Measurements from ENCODE around the gene C1QTNF1.
"Not testable (repeated sequence)": the region's sequence is repeated elsewhere in the genome, so short reads cannot be mapped to it uniquely, and the experiment has no call there.

C1QTNF1 gene

DNA sequence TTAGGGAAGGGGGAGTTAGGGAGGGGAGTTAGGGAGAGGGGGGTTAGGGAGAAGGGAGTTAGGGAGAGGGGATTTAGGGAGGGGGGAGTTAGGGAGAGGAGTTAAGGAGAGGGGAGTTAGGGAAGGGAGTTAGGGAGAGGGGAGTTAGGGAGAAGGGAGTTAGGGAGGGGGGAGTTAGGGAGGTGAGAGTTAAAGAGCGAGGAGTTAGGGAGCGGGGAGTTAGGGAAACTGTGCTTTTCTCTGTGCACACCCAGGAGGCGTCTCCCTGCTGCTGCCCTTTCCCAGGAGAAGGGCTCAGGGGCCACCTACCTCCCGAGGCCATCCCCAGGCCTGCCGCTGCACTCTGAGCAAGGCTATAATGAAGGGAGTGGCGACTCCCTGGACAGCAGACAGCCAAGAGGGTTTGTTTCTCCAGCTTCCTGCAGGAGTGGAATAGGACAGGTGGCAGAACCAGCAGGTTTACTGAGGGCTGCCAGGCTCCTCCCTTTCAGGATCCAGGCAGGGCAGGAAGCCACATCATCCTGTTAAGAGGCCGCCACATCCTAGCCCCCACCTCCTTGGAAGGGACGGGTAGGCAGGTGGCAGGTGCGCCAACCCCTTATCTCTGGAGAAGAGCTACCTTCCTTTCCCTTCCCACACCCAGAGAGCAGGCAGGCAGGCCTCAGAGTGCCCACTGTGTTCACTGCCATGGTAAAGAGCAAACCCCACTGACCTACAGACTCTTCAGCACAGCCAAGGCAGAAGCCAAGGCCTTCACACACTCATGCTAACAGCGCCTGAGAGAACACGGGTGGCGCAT, 18.7 kb upstream of the C1QTNF1 start:
- no peak for DNase-seq

DNA sequence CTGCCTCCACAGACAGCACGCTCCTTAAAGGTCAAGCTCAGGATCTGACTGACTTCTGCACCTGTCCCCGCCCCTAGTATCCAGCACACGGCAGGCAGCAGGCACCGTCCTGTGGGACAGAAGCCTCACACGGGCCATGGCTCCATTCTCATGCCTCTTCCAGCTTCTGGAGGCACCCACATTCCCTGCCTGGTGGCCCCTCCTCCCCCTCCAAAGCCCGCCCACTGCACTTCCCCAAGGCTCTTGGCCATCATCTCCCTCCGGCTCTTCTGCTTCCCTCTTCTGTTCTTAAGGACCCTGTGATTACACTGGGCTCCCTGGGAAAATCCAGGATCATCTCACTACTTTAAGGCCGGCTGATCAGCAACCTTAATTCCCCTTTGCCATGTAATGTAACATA, 17.9 kb upstream of the C1QTNF1 start:
- no peak for DNase-seq

DNA sequence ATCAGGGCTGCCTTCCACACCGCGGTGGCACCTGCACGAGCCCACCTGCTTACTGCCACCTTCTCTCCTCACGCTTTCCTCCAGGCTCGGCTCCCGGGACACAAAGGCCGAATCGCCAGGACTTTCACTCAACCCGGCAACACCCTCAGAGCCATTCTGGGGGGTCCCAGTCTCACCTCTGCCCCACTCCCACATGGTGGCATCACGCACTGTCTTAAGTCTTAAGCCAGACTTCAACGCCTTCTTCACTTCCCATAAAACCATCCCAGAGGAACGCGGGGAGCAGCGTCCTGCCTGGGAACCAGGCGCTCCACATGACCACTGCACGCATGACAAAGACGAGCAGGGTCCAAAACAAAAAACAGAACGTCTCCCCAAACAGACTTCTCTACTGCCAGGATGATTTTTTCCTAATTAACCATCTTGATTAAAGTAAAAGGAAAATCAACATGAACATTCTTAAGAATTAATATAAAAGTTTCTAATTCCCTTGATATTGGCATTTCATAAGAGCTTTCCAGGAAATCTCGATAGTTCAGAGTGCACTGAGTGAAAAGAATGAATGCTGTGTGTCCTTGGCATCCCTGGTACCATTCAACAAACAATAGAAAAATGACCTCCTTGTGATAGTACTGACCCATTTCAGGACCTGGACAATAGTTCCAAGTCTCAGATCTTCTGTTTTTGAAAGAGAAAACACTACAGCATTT, 17.0 kb upstream of the C1QTNF1 start:
- DNase-seq: no peak

DNA sequence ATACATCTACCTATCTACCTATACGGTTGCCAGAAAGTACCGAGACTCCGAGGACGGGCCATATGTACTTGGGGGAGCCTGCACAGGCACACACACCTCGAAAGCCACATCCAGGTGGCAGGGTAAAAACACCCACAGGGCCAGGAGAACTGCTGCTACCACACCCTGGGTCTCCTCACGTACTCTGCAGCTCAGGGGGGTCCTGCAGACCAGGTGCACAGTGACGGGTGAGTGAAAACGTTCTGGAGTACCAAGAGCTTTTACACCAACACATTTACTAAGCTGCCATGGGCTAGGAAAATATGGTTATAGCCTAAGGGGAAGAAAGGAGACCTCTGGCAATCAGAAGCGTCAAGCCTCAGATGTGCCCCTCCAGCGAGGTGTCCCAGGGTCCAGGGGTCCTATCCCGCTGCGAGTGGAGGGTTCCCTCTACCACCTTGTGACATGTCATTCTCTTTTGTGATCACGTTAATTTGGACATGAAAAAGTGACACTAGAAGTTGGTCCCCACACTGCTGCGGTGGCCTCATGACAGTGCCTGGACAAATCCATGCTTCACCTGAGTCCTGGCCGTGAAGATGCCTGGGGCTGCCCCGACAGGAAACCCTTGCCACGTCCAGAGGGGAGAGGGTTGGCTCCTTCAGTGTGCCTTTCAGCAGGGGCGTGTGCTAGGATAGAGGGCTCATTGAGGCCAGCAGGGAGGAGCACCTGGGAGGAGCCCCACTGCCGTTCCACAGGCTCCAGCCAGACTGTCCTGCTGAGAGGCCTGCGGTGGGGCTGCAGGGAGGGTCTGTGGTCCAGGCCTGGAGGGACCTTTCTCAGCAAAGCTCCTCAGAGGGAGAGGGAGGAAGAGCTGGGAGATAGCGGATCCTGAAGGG, 16.2 kb upstream of the C1QTNF1 start:
- no peak for DNase-seq

DNA sequence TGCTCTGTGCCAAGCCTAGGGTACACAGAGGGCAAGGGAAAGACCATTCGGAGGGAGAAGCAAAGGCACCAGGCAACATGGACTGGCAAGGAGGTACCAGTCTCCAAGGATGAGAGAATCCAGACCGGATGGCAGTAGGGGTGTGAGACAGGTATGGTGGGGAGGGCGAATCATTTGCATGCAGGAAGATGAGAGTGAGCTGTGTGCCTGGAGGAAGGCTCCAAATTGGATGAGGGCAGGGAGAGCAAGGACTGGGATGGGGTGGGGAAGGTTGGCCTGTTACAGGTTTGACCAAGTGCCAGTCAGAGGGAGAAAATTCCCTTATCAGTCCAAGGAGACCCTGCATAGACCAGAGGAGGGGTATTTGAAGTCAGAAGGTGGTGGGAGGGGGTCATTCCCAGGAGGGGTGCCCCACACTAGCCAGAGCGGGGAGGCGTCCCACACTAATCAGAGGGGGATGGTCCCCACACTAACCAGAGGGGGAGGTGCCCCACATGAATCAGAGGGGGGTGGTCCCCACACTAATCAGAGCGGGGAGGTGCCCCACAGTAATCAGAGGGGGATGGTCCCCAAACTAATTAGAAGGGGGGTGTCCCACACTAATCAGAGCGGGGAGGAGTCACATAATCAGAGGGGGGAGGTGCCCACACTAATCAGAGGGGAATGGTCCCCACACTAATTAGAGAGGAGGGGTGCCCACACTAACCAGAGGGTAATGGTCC, 15.1 kb upstream of the C1QTNF1 start:
- DNase-seq: no peak

DNA sequence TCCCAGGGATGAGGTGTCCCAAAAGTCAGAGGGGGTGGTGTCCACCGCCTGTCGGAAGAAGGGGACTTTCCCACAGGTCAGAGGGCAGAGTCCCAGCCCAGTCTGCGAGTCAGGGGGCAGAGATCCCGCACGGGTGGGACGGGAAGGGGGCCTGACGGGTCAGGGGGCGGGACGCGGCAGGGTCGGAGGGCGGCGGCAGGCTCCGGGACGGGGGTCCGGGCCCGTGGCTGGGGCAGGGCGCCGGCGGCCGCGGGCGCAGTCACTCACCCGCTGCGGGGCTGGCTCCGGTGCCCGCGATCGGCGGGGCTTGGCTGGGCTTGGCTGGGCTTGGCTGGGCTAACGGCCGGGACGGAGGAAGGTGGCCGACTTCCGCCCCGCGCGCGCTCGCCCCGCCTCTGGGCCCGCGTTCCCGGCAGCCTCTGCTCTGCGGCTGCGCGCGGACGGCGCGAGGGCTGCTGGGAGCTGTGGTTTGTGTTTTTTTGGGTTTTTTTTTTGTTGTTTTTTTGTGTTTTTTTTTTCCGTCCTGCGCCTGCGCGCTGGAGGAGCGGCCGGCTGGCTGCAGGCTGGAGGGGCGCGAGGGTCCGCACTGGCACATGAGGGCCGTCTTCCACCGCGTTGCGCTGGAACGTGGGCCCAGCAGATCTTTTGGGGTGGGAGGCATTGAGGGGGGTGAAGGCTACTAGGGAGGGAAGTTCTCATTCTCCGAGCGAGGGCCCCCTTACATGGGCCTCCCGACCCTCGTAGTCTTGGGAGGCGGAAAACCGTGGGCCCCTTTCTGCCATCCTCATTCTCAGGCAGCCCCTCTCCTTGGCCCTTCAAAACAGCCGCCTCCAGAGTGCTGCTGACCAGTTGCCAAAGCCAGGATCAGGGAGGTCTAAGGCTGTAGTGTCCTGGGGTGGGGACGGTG, 14.3 kb upstream of the C1QTNF1 start, which contains the start of gene CANT1:
Gene CANT1 (minus strand): TSS at position 368 of the 907 bp plus-strand sequence. CDS start 12,142 bp downstream, outside the sequence.
- DNase-seq: peak in 54 of 58 donors; percentile 28 to 85 (median 74)

DNA sequence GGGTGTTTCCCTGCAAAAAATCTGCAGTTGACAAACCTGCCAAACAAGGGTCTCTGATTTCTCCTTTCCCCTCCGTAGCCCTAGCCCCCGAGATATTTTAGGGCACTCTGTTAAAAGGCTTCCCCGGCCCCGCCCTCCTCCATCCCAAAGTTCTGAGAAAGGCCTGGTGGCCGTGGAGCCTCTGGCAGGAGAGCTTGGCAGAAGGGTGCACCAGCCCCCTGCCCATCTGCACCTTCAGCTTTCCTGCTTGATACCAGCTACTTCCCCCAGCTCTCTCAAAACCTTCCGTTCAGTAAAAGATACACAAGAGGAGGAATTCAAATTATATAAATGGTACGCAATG, 13.7 kb upstream of the C1QTNF1 start:
- no peak for DNase-seq

DNA sequence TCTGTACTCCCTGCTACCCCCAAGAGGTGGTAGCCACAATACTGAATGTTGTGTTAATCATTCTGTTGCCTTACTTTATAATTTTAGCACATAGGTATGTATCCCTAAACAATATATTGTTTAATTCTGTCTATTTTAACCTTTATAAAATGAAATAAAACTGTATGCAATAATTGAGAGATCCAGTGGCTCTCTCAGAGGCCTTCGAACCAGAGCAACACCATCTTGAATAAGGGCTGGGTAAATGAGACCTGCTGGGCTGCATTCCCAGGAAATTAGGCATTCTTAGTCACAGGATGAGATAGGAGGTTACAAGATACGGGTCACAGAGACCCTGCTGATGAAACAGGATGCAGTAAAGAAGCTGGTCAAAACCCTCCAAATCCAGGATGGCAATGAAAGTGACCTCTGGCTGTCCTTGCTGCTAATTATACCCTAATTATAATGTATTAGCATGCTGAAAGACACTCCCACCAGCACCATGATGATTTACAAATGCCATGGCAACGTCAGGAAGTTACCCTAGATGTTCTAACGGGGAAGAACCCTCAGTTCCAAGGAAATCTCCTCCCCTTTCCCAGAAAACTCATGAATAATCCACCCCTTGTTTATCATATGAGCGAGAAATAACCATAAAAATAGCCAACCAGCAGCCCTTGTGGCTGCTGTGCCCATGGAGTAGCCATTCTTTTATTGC, 12.4 kb upstream of the C1QTNF1 start:
- DNase-seq: no peak

DNA sequence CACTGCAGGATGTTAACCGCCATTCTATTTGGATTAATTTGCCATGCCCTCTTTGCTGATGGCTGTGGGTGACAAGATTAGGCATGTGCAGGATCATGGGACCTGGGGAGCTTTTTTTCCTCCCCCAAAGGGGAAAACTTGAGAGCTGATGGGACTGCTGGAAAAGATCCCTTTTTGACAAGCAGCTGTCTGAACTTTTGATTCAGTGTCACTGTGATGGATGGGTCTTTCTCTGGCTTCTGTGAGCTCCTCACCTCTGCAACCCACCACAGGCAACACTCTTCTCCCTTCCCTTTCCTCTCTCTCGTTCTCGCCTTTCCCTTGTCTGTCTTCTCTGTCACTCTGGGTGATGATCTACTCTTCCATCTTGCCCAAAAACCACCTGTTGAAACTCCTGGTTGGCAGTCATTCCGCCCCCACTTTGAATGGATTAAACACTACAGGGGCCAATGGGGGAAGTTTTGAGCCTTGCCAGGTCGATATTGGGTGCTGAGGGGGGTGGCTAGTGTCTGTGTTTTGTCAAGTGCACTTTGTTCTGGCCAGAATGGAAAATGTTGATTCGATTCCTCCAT, 11.3 kb upstream of the C1QTNF1 start:
- no peak for DNase-seq

DNA sequence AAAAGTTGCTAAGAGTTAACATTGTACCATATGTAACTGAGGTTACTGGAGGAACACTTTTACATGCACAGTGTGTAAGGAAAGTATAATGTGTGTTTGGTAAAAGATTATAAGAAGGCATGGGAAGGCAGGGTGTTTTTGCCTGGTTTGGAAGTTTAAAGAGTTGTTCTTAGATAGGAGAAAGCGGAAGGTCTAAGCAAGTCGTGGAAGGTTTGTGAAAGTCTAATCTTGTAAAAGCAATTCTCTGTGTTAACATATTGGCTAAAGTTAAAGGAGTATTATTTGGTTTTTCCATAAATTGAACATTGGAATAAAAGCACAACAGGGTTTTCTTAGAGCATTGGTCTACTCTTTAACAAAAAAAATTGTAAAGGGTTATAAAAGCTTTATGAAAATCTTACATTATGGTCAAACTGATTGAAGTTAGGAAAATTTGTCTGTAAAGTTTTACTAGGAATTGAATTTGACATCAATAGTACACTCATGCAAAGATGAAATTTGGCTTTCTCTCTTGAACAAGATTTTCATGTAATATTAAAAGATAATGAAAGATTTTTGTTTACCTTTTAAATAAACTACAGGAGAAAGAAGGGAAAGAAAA, 9.7 kb upstream of the C1QTNF1 start:
- DNase-seq: no peak

DNA sequence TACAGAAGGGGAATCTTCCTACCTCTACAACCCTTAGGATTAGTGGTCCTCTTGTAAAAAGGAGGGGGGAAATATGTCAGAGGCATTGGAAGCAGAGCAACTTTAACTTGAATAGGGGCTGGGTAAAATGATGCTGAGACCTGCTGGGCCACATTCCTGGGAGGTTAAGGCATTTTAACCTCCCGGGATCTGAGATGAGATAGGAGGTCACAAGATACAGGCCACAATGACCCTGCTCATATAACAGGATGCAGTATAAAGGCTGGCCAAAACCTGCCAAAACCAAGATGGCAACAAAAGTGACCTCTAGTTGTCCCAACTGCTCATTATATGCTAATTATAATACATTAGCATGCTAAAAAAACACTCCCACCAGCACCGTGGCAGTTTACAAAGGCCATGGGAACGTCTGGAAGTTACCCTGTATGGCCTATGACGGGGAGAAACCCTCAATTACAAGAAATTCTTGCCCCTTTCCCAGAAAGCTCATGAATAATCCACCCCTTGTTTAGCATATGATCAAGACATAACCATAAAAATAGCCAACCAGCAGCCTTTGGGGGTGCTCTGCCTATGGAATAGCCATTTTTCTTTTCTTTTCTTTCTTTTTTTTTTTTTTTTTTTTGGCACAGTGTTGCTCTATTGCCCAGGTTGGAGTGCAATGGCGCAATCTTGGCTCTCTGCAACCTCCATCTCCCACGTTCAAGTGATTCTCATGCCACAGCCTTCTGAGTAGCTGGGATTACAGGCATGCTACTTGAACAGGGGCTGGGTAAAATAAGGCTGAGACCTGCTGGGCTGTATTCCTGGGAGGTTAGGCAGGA, 6.2 kb upstream of the C1QTNF1 start:
- DNase-seq: no peak

DNA sequence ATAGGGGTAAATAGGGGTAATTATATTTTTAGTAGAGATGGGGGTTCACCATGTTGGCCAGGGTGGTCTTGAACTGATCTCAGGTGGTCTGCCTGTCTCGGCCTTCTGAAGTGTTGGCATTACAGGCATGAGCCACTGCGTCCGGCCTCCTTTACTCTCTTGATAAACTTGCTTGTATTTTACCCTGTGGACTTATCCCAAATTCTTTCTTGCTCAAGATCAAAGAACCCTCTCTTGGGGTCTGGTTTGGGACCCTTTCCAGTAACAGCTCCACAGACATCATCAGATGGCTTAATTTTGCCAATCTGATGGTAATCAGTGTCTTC, 5.6 kb upstream of the C1QTNF1 start:
- DNase-seq: no peak

DNA sequence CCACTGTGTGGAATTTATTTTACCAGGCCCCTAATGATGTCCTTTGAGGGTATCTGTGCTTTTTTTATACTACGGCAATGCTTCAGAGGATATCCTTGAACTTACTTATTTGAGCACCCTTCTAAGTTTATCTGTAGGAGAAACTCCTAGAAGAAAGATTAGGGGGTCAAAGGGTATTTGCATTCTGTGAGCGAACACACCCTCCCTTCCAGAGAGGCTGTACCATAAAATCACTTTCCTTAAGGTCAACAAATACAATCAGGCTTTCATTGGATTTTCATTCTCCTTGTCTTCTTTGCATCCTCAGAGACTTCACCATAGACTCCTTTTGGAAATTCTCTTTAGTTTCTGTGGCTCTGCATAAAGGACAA, 4.7 kb upstream of the C1QTNF1 start:
- no peak for DNase-seq

DNA sequence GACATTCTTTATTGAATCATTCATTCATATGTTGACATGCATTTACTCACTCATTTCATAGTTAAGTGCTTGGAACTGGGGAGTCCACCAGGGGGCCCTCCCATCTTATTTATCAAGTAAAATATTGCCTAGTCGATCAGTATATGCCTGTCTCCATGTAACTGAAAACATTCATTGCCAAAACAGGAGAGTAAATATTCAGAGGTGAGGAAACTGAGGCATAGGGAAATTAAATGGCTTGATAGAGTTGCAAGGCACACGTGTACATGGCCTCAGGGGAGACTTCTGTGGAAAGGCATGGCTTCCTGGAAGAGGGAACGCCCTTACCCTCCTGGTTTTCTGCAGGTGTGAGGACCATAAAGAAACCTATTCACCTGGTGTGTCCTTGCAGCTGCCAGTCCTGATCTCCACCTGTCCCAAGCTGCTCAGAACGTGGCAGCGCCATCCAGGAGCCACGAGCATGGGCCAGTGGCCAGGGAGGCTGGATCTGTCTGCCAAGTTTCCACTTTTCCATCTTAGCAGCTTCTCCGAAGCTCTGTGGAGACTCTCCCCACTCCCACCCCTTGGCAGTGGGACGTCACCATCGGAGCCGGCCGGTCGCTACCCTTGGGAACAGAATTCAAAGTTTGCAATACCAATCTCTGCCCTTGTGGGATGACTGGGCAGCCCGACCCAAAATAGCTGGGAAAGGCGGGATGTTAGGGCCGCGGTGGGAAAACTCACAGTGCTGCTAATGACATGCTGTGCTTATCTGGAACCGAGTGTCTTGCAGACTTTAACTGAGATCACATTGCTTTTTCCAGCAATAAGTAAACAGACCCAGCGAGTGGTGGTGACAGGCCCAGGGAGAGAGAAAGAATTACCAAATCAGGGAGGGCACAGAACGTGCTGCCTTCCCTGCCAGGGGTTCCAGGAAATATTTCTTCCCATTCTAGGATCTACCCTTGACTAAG, 4.1 kb upstream of the C1QTNF1 start:
- peak in 12 of 58 donors; percentile 8 to 56 (median 24) for DNase-seq

DNA sequence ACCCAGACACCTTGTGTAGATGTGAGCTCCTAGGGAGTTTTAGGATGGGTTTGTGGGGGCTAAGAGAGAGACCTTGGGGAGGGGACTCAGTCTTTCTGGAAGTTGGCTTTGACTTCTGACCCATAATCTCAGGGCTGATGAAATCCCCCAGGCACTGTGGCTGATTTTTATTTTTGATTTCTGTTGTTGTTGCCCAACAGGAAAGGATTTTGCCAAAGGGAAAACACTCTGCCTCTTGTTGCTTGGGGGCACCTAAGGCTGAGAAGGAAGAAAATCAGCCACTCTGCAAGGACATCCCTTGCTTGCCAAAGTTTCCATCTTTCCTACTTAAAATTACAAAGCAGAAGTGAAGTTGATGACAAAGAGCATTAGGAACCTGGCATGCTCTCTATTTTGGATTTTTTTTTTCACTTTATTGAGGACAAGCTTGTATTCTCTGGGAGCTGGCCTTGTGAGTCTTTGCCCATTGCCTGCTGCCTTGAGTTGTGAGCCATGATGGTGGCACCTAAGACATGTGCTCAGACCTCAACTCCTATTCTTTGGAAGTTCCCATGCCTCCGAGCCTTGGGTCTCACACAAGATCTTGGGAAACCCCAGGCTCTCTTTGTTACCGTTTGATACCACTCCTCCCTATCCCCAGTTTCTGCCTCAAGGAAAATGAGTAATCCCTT, 3.2 kb upstream of the C1QTNF1 start:
- no peak for DNase-seq

DNA sequence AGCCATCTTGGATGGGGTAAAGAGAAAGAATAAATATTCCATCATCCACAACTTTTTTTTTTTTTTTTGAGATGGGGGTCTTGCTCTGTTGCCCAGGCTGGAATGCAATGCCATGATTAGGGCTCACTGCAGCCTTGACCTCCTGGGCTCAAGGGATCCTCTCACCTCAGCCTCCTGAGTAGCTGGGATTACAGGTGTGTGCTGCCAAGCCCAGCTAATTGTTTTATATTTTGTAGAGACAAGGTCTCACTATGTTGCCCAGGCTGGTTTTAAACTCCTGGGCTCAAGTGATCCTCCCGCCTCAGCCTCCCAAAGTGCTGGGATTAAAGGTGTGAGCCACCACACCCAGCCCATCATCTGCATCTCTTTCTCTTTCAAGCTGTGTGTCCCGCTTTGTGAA, 2.0 kb upstream of the C1QTNF1 start:
- DNase-seq: not testable (repeated sequence)

Data from anterior cingulate cortex (tissue), 58 donors.